SK-N-SH treated with all-trans-retinoic acid at 6 μM for 48 hours (cell line): ENCODE measurements around the gene MCAT.
"Not testable (repeated sequence)": the region's sequence is repeated elsewhere in the genome, so short reads cannot be mapped to it uniquely, and the experiment has no call there.

Source experiments
- ATAC-seq: fragments of 200-7000 bp; cut with Tn5 transposase; 3 replicates; pipeline ENCODE4 v1.9.1; 2020; ENCODE audit warnings: mild to moderate bottlenecking, moderate library complexity
- ARNTL ChIP-seq: fragments of 450-650 bp; formaldehyde crosslinking; IDR thresholded peaks from 2 replicates; pipeline ENCODE4 v1.5.0; 2020; ENCODE audit warnings: low read depth, mild to moderate bottlenecking, moderate library complexity, borderline replicate concordance
- BACH2 ChIP-seq: fragments of 250-450 bp; sonication (Bioruptor Pico); IDR thresholded peaks from 2 replicates; pipeline ENCODE4 v1.9.0; 2021; ENCODE audit warnings: mild to moderate bottlenecking, borderline replicate concordance
- CSDC2 ChIP-seq: fragments of 250-450 bp; sonication (Bioruptor Pico); IDR thresholded peaks from 2 replicates; pipeline ENCODE4 v1.5.0; 2020; ENCODE audit warnings: mild to moderate bottlenecking, moderate library complexity
- ESRRG ChIP-seq: fragments of 250-450 bp; sonication (Bioruptor Pico); IDR thresholded peaks from 2 replicates; pipeline ENCODE4 v1.6.1; 2021; ENCODE audit warnings: mild to moderate bottlenecking
- GLIS3 ChIP-seq: fragments of 250-450 bp; sonication (Bioruptor Pico); IDR thresholded peaks from 2 replicates; pipeline ENCODE4 v1.5.0; 2020; ENCODE audit warnings: mild to moderate bottlenecking, moderate library complexity
- ISL1 ChIP-seq: fragments of 250-450 bp; sonication (Bioruptor Pico); IDR thresholded peaks from 2 replicates; pipeline ENCODE4 v2.1.2; 2022; ENCODE audit warnings: mild to moderate bottlenecking, moderate library complexity
- OSR1 ChIP-seq: fragments of 250-450 bp; sonication (Bioruptor Pico); IDR thresholded peaks from 2 replicates; pipeline ENCODE4 v1.8.0; 2022; ENCODE audit warnings: moderate library complexity, mild to moderate bottlenecking, inconsistent platforms
- PATZ1 ChIP-seq: fragments of 250-450 bp; sonication (Bioruptor Pico); IDR thresholded peaks from 2 replicates; pipeline ENCODE4 v1.8.0; 2020; ENCODE audit warnings: mild to moderate bottlenecking, moderate library complexity, borderline replicate concordance
- POU6F1 ChIP-seq: fragments of 250-450 bp; sonication (Bioruptor Pico); IDR thresholded peaks from 2 replicates; pipeline ENCODE4 v1.8.0; 2021; ENCODE audit warnings: low read depth, mild to moderate bottlenecking, moderate library complexity, borderline replicate concordance
- PPARA ChIP-seq: fragments of 250-450 bp; sonication (Bioruptor Pico); IDR thresholded peaks from 2 replicates; pipeline ENCODE4 v1.5.0; 2020; ENCODE audit warnings: mild to moderate bottlenecking, borderline replicate concordance
- RARB ChIP-seq: fragments of 250-450 bp; sonication (Bioruptor Pico); IDR thresholded peaks from 2 replicates; pipeline ENCODE4 v1.8.0; 2021; ENCODE audit warnings: mild to moderate bottlenecking, moderate library complexity
- SNAI2 ChIP-seq: fragments of 250-450 bp; sonication (Bioruptor Pico); IDR thresholded peaks from 2 replicates; pipeline ENCODE4 v1.5.0; 2020; ENCODE audit warnings: mild to moderate bottlenecking, moderate library complexity
- TCF4 ChIP-seq: fragments of 250-450 bp; sonication (Bioruptor Pico); IDR thresholded peaks from 2 replicates; pipeline ENCODE4 v1.8.0; 2021; ENCODE audit warnings: mild to moderate bottlenecking, moderate library complexity, borderline replicate concordance
- ZC3H10 ChIP-seq: fragments of 250-450 bp; sonication (Bioruptor Pico); IDR thresholded peaks from 2 replicates; pipeline ENCODE4 v1.5.1; 2021; ENCODE audit warnings: mild to moderate bottlenecking, moderate library complexity
- ZFP3 ChIP-seq: fragments of 250-450 bp; sonication (Bioruptor Pico); IDR thresholded peaks from 2 replicates; pipeline ENCODE4 v1.5.0; 2020; ENCODE audit warnings: mild to moderate bottlenecking, moderate library complexity
- ZFP30 ChIP-seq: fragments of 450-650 bp; formaldehyde crosslinking; IDR thresholded peaks from 2 replicates; pipeline ENCODE4 v1.5.0; 2022; ENCODE audit warnings: mild to moderate bottlenecking, moderate library complexity
- ZNF565 ChIP-seq: fragments of 450-650 bp; formaldehyde crosslinking; conservative IDR thresholded peaks from 2 replicates; pipeline ENCODE4 v1.5.0; 2020; ENCODE audit warnings: low read depth, mild to moderate bottlenecking, moderate library complexity
- ZNF70 ChIP-seq: fragments of 450-650 bp; formaldehyde crosslinking; IDR thresholded peaks from 2 replicates; pipeline ENCODE4 v1.5.0; 2020; ENCODE audit warnings: mild to moderate bottlenecking, moderate library complexity
- ZNF8 ChIP-seq: fragments of 450-650 bp; formaldehyde crosslinking; IDR thresholded peaks from 2 replicates; pipeline ENCODE4 v1.5.0; 2020; ENCODE audit warnings: mild to moderate bottlenecking, moderate library complexity
- TF ChIP-seq, protein P1 (sequence below): fragments of 250-450 bp; sonication (Bioruptor Pico); IDR thresholded peaks from 2 replicates; pipeline ENCODE4 v1.5.1; 2020; ENCODE audit warnings: low read depth, mild to moderate bottlenecking, moderate library complexity
- TF ChIP-seq, protein P2 (sequence below): fragments of 250-450 bp; sonication (Bioruptor Pico); IDR thresholded peaks from 2 replicates; pipeline ENCODE4 v1.5.1; 2021; ENCODE audit warnings: mild to moderate bottlenecking, moderate library complexity

The MCAT gene

GRCh38 chr22:43147821-43148220 is 4.6 kb upstream of the MCAT start (continued):
- TF ChIP-seq GLIS3 (CRISPR knock-in tag) (no peak), ARNTL (CRISPR knock-in tag) (no peak), BACH2 (no peak), CSDC2 (no peak)
- TF ChIP-seq, protein P1, sequence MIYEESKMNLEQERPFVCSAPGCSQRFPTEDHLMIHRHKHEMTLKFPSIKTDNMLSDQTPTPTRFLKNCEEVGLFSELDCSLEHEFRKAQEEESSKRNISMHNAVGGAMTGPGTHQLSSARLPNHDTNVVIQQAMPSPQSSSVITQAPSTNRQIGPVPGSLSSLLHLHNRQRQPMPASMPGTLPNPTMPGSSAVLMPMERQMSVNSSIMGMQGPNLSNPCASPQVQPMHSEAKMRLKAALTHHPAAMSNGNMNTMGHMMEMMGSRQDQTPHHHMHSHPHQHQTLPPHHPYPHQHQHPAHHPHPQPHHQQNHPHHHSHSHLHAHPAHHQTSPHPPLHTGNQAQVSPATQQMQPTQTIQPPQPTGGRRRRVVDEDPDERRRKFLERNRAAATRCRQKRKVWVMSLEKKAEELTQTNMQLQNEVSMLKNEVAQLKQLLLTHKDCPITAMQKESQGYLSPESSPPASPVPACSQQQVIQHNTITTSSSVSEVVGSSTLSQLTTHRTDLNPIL: no peak
- TF ChIP-seq, all 23 proteins: peak for 0

- not testable (repeated sequence) for ATAC-seq
Measured at GRCh38 chr22:43146332-43146731, 3.1 kb upstream of the MCAT start.

DNA sequence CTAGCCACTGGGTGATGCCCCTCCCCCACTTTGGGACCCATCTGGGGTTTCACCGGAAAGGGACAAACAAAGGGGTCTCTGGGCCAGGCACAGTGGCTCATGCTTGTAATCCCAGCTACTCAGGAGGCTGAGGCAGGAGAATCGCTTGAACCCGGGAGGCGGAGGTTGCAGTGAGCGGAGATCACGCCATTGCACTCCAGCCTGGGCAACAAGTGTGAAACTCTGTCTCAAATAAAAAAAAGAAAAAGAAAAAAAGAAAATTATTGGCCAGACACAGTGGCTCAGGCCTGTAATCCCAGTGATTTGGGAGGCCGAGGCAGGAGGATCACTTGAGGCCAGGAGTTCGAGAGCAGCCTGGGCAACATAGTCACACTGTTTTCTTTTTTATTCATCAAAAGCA is 2.2 kb upstream of the MCAT start:
- ATAC-seq: not testable (repeated sequence)

GRCh38 chr22:43144949-43145348 is 1.8 kb upstream of the MCAT start:
- no peak for ATAC-seq
- TF ChIP-seq RARB (CRISPR knock-in tag) (no peak), TCF4 (CRISPR knock-in tag) (no peak), CSDC2 (no peak)

DNA sequence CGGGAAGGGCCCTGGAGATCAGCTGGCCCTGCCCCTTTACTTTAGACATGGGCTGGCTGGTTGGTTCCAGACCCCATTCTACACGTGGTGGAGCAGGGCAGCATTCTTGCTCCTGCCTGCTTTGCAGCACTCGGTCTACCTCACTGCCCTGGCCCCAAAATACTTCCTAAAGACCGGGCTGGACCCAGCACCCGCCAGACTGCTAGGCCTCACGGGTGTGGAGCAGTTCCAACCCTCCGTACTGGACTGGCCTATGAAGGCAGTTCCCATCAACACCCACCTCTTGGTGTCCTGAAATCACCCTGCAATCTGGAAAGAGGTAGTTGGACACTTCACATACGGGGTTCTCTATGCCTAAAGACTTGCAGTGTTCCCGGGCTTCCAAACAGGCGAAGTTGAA is 6.4 kb downstream of the MCAT start:
- ATAC-seq: no peak
- TF ChIP-seq BACH2 (no peak), PPARA (CRISPR knock-in tag) (no peak), PATZ1 (CRISPR knock-in tag) (no peak), ZFP30 (CRISPR knock-in tag) (no peak), ZNF70 (CRISPR knock-in tag) (no peak), ARNTL (CRISPR knock-in tag) (no peak), ESRRG (no peak), ZC3H10 (CRISPR knock-in tag) (no peak), POU6F1 (CRISPR knock-in tag) (no peak), ZNF8 (no peak), TCF4 (CRISPR knock-in tag) (no peak), ZFP3 (CRISPR knock-in tag) (no peak), RARB (CRISPR knock-in tag) (no peak), SNAI2 (CRISPR knock-in tag) (no peak)
- TF ChIP-seq, protein P2, sequence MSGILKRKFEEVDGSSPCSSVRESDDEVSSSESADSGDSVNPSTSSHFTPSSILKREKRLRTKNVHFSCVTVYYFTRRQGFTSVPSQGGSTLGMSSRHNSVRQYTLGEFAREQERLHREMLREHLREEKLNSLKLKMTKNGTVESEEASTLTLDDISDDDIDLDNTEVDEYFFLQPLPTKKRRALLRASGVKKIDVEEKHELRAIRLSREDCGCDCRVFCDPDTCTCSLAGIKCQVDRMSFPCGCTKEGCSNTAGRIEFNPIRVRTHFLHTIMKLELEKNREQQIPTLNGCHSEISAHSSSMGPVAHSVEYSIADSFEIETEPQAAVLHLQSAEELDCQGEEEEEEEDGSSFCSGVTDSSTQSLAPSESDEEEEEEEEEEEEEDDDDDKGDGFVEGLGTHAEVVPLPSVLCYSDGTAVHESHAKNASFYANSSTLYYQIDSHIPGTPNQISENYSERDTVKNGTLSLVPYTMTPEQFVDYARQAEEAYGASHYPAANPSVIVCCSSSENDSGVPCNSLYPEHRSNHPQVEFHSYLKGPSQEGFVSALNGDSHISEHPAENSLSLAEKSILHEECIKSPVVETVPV: no peak
- TF ChIP-seq, protein P1: no peak

DNA sequence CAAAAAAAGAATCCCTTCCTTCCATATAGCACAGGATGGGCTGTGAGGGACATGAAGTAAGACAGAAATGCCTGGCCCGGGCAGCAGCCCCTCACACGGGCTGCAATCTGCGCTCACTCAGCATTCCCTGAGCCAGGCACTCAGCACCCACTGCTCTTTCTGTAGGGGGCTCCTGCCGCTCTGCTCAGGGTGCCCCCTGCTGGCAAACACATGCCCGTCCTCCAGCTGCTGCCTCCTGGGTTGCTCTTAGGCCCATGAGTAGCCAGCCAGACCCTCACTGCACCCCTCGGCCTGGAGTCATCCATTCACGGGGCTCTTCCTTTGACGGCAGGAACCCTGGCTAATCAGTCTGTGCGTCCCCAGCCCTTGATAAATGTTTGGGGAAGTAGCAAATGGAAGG is 6.9 kb downstream of the MCAT start:
- TF ChIP-seq ISL1 (CRISPR knock-in tag) (no peak), ZNF8 (no peak), CSDC2 (no peak), PPARA (CRISPR knock-in tag) (no peak), ZNF70 (CRISPR knock-in tag) (no peak), PATZ1 (CRISPR knock-in tag) (no peak), OSR1 (CRISPR knock-in tag) (no peak), ZFP3 (CRISPR knock-in tag) (no peak), ZNF565 (CRISPR knock-in tag) (no peak), ZC3H10 (CRISPR knock-in tag) (no peak), SNAI2 (CRISPR knock-in tag) (no peak)
- TF ChIP-seq, protein P1: no peak
- TF ChIP-seq, protein P2: no peak
- ATAC-seq: peak; percentile 77
